HG03521 (cell line): ENCODE results near the gene SPHKAP.
"Not testable (repeated sequence)": the region's sequence is repeated elsewhere in the genome, so short reads cannot be mapped to it uniquely, and the experiment has no call there.

Experiments
- ATAC-seq: cut with Tn5 transposase; IDR thresholded peaks from one replicate; pipeline ENCODE4 v1.9.1; 2021; ENCODE audit warnings: mild to moderate bottlenecking, moderate library complexity; ENCODE audit not compliant: unreplicated experiment

The SPHKAP gene

DNA sequence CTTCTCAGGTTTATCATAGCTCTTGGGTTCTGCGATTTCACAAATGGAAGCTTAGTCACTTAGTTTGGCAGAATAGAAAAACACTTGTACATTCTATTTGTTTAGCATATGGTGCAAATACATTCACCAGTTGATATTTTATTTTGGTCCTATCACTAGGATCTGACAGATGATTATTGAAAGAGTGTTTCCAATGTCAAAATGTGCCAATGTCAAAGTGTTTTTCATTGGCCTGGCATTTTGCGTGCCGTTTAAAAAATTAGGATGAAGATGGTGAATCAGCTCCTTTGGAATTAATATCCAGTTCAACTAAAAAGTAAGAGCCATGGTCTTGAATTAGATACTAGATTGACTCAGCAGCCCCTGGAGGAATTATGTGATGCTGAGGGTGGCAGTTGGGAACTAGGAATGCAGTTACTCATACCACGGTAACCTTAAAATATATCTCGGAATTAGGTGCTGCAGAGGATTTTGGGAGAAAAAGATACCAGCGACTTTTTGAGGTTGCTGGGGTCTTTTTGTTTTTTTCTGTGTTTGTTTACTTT is 87.0 kb downstream of the SPHKAP start:
- ATAC-seq = no peak

DNA sequence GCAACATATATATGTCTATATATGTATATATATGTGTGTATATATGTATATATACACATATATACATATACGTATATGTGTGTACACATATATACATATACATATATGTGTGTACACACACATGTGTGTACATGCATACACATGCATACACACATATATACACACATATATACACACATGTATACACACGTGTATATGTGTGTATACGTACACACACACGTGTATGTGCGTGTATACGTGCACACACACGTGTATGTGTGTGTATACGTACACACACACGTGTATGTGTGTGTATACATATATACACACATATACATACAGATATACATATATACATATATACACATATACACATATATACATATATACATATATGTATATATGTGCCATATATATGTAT is 89.4 kb downstream of the SPHKAP start:
- no peak for ATAC-seq

DNA sequence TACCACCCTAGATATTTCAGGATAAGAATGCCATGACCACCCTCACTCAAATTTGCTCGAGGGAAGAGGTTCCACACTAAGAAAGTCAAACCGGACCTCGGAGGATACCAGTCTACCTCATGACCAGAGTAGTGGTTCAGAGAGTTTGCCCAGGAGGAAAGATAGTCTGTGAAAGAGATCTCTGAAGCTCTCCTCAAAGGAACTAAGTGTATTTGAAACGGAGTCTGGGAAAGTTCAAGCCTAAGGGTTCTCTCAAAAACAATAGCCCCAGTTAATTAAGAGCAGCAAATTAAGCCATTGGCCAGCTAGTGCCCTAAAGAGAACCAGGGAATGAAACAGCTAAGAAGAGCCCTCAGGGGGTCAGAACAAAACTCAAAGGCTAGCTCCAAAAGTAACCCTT is 94.9 kb downstream of the SPHKAP start:
- no peak for ATAC-seq

DNA sequence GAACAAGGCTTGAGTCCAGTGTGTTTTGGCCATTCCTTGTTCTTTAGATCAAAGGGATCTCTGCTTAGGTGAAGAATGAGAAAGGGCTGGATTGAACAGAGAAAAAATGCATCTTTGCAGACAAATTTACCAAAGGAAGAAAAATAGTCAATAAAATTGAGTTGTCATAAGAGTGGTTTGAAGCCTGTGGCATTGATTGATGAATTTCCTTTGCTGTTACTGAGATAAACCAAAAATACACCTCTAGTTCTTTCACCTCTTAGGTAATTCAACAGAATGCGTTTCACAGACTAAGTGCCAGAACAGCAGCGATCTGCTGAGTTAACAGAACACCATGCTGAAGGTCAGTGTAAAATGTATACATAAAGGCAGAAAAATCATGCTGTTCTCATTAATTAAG is 96.8 kb downstream of the SPHKAP start:
- ATAC-seq = no peak

DNA sequence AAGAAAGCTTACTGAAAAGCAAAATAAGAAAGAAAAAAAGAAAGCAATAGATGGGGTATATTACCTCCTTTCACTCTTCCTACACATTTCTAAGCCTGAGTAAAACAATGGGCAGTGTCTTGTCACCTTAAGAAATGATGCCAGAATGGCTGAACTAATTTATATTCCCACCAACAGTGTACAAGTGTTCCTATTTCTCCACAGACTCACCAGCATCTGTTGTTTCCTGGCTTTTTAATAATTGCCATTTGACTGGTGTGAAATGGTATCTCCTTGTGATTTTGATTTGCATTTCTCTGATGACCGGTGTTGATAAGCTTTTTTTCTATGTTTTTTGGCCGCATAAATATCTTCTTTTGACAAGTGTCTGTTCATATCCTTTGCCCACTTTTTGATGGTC is 98.4 kb downstream of the SPHKAP start:
- no peak for ATAC-seq

DNA sequence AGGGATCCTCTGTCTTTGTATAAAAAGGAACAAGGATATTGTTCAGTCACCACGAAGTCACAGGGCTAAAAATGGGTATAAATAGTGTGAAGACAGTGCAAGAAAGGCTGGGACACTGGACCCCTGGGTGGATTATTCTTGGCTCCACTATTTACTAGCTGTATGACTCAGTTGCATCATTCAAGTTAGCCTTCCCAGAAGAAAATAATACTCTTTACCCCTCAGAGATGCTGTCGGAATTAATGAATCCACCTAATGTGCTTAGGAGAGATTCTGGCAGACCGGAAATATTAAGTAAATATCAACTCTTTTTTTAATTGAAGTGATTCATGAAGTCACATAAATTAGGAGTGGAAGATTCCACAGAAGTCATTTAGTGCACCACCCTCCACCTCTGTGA is 98.9 kb downstream of the SPHKAP start:
- ATAC-seq = no peak

DNA sequence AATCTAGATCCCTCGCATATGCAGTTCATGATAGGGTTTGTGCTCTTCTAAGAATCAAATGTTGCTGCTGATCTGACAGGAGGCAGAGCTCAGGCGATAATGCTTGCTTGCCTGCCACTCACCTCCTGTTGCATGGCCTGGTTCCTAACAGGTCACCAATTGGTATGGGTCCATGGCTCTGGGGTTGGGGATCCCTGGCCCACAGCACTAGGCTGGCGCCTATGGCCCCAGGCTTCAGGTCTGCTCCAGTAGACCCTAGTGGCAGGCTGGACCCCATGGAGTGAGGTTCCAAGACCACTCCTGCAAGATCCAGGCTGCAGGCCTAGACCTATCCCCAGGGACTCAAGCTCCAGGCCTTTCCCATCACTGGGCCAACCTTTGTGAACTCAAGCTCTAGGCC is 102.3 kb downstream of the SPHKAP start:
- no peak for ATAC-seq

DNA sequence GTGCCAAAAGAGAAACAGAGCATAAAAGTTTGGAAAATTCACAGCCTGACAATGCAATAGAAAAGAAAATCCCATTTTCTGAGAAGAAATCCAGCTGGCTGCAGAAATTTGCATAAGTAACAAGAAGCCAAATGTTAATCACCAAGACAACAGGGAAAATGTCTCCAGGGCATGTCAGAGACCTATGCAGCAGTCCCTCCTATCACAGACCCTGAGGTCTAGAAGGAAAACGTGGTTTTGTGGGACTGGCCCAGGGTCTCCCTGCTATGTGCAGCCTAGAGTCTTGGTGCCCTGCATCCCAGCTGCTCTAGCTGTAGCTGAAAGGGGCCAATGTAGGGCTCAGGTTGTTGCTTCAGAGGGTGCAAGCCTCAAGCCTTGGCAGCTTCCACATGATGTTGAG is 104.8 kb downstream of the SPHKAP start:
- ATAC-seq = not testable (repeated sequence)

DNA sequence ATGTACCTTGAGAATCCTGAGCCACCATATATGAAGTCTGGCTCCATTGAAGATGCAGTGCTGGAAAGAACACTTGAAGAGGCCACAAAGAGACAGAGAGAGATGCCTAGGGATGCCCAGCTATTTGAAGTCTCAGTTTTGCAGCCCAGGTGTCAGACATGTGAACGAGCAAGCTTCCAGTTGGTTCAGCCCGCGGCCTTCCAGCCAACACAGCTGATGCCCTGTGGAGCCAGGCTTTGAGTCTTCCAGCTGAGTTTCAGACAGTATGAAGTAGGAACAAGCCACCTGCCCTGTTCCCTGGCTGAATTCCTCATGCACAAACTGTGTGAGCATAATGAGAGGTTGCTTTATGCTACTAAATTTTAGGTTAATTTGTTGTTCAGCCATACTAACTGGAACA is 108.8 kb downstream of the SPHKAP start:
- no peak for ATAC-seq

DNA sequence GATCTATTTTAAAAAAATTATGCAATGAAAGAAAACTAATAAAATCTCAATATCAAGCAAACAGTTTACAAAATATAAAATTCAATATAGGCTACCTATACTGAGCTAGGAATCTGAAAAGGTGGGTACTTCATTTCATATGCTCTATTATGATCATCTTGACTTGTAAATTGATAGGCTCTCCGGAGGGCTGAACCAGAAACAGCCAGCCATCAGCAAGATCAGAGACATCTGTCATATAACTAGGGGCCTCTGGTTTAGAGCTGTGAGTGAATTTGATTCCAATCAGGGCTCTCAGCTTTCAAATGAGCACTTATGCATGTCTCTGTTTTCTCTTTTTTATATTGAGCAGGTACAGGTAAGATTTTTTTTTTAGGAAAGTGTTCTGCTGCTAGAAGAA is 114.2 kb downstream of the SPHKAP start:
- ATAC-seq = no peak

DNA sequence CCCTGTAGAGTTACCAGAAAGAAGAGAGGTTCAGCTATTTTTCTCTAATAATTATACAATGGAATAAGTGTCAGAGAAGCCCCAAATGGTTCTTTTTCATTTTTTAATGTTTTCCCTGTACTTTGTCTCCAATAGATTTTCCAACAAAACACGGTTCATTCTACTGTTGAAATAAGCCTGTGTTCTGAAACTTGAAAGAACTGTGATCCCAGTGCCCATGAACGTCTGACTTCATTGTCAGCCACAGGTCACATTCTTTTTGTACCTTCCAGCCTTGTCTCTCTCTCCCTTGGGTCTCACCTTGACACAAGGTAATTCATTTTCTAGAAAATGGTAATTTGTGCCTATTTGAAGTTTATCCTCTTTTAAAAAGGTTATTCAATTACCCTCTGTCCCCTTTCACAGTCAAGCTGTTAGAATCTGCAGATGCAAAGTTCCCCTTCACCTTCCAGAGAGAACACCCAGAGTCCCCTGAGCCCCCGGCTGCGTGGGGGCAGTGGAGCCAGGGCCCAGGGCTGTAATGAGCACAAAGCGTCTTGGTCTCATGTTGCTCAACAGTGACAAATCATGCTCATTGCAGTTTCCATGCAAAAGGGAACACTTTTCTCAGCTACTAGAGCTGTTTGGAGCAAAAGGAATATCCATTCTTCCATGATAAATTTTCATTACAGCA is 115.2 kb downstream of the SPHKAP start:
- no peak for ATAC-seq

DNA sequence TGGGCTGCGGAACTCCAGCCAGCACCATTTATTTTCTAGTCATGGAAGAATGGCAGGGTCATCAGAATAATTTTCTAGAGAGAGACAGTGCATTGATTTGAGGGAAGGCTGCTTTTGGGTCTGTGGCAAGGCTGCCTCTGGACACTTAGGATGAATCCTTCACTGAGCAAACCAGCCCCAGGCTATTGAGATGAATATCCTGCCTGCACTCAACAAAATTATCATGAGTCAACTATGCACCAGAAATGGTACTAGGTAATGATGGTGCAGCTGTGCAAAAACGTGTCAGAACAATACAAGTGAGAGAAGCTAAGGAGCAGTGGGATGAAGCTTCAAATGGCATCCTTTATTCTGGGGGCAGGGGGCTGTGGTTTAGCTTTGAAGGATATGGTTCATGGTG is 115.8 kb downstream of the SPHKAP start:
- ATAC-seq = no peak

DNA sequence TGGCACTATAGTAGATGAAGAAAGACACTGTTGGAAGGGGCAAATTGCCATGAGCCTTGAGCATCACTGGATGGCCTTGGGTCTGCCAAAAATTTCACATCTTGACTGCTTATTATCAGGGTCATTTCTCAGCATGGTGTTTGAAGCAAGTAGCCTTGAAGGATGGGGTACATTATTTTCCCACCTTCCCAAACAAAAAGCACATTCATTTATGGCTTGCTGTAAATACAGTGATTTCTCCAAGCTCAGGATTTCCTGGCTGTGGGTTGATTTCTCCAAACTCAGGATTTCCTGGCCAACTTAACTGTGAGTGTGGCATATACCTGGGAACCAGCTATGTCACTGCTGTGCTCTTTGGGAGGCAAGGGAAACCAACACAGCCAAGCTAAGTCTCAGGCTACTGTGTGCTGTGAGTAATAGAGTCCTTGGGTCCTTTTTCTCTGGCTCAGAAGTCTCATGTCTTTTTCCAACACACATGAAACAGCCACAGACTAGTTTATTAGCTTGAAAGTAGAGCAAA is 116.6 kb downstream of the SPHKAP start:
- ATAC-seq = no peak

DNA sequence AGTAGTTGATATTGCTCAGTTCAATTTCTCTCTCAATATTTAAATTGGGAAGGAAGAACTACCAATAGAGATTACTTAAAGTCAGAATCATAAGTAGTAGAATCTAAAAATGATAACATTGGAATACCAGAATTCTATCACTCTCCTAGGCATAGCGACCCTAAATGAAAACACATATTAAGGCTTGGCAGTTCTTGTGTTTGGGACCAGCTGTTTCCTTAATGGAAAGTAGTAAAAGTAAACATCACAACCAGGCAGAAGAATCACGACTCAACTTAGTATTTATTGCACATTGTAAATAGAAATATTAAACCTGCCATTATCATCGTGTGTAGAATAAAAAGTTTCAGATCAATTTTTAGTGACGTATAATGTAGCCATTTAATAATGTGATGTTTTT is 117.5 kb downstream of the SPHKAP start:
- ATAC-seq = no peak

DNA sequence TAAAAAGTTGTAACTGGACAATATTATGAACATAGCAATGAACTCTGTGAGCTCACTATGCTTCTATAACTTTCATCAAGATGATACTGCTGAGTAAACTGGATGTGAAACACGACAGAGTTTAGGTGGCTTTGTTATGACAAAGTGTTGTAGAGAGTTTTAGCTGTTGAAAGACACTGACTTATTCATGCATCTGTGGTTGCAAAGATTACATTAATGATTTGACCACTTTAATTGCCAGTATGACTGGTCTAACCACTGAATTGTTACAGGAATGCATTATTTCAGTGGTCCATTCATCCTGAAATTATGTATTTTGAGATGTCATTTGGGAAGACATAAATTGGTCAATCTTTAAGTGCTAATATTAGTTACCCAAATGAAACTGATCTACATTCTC is 117.9 kb downstream of the SPHKAP start:
- no peak for ATAC-seq

DNA sequence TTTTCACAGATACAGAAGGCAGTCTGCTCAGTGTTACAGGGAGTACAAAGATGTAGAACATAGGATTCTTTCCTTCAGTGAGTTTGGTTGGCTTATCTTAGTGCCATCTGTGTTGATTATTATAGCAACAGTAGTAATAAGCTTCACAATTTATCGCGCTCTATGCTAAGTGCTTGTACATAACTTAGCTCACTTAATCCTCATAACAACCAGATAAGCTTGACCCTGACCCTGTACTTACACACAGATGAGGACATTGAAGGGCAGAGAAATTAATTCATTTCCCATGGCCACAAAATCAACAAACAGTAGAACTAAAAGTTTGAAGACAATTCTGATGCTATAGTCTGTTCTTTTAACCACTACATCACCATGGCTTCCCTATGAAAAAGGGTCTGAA is 121.8 kb downstream of the SPHKAP start:
- no peak for ATAC-seq

DNA sequence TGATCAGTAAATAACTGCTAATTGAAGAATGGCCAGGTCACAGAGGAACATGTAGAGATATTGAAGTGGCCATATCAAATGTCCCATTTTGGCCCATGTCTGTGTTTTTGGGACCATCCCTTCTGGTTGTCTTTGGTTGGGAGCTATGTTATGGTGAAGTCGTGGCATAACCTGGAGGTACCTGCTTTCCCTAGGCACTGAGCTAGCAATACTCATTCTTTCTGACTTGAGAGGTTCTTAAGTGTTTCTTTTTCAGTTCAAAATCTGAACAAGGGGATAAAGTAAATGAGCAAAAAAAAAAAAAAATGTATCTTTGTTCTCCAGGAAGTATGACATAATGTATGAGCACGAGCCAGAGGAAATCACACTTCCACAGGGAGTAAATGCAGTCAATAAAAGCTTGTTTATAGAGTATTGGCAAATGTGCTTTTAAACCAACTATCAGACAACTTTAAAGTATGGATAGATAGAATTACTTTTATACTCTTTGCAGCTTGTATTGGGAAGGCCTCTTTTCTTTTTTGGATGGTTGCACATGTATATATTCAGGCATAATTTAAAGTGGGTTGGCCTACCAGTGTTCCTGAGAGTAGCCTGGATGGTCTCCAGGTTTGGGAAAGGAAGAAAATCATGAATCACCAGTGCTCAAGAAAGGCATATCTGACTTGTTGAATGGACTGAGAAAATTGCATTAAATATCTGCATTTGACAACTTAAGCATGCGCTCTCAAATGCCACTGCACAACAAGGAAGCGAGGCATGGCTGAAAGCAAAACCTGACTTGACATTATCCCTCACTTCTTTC is 125.0 kb downstream of the SPHKAP start:
- no peak for ATAC-seq

DNA sequence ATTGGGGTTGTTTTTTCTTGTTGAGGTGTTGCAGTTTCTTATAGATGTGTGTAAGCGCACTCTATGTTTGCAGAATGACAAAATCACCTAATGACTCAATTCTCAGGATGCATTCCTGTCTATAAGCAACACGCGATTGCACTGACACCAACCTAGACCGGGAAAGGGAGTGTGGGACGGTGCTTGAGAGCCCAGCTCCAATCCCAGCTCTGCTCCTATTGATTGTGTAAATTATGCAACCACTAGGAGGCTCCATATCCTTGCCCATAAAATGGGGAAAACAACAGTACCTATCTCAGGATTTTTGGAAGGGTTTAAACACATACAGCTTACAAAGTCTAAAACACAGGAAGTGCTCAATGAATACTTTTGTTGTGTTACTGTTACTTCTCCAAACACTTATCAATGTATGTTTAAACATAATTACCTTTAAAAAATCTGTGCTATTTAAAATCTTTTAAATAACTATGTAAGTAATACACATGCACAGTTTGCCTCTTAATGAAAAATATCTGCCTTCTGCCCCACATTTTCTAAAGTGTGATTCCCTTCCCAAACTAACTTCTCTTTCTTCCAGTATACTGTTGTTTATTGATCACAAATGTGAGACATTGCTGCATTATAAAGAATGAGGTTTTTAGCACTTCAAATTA is 132.5 kb downstream of the SPHKAP start:
- ATAC-seq = no peak

DNA sequence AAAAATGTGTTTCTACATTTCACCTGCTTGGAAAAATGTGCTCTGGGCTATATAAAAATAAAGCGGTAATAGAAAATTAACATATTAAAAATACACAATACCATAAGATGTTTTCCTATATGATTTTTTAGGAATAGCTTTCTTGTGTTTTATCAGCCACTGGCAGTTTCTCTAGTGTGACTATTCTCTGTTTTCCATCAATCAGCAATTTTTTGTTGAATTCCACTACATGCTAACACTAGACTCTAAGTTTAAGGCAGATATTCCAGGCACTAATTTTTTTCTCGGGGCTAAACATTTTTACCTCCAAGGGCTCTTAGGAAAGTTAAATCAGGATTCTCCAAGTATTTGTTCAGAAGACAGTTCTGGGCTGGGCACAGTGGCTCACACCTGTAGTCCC is 140.5 kb downstream of the SPHKAP start:
- no peak for ATAC-seq

DNA sequence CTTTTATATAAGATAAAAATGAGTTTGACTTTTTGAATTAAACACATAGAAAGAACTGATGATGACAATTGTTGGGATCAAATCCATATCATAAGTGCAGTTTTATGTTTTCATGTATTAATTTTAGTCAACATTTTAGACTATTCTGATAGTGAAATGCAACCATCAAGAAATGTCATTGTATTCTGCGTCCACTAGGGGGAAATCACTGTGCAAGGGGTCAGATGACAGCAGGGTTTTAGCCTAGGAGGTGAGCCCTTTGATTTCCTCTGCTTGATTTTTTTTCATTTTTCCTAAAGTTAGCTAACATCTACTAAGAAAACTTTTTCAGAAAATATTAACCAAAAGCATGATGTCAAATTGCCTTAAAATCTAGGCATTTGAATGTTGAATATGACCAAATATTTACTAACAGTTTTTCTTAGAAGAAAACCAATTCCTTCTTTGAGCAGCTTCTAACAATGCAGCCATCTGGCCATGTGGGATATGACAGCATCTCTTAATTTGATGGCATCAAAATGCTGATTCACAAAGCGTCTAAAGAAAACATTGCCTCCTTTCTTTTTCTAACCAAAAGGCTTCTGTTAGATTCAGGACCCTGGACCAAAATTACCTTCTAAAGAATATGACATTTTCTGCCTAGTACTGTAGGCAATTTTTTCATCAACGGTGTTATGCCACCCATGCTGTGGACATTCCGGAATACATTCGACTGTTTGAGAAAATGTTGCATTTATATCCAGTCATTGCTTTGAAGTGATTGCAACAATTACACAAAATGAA is 141.5 kb downstream of the SPHKAP start:
- peak; percentile 70 for ATAC-seq

DNA sequence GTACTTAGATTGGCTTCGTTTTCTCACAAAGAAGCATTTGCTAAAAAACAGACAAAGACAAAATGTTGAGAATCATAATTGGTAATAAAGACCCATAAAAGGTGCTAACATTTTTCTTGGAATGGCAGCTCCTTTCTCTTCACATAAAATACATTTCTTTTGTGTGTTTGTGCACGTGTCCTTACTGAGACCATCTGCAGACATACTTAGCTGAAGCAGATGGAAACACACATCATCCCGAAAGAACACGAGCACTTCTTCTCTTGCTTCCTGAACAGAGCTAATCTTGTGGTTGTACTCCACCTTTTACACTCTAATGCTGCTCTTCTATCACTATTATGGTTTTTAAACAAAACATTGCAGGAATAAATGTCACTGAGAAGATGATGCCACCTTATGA is 142.5 kb downstream of the SPHKAP start:
- ATAC-seq = no peak
